SIG-M5 treated with dmso at 0.1 percent for 504 hours (cell line): ENCODE data around the gene ASB2.

ENCODE experiments used
- DNase-seq: peaks from one replicate; lab custom pipeline; 2025; ENCODE audit not compliant: unreplicated experiment; lab: John Stamatoyannopoulos, UW

The ASB2 gene

GRCh38 chr14:93962701-93963601 is 13.4 kb downstream of the ASB2 start:
- peak; percentile 76 for DNase-seq

GRCh38 chr14:93961620-93962019 is 14.8 kb downstream of the ASB2 start:
- no peak for DNase-seq

GRCh38 chr14:93960774-93961438 is 15.5 kb downstream of the ASB2 start:
- no peak for DNase-seq

- DNase-seq = no peak
Measured at GRCh38 chr14:93960108-93960475, 16.3 kb downstream of the ASB2 start.

GRCh38 chr14:93959239-93960107 is 16.9 kb downstream of the ASB2 start:
- DNase-seq = peak; percentile 75

GRCh38 chr14:93958567-93959238 is 17.7 kb downstream of the ASB2 start:
- no peak for DNase-seq

GRCh38 chr14:93957751-93958566 is 18.4 kb downstream of the ASB2 start:
- no peak for DNase-seq

GRCh38 chr14:93957333-93957710 is 19.0 kb downstream of the ASB2 start:
- DNase-seq = no peak

GRCh38 chr14:93956514-93957332 is 19.6 kb downstream of the ASB2 start:
- no peak for DNase-seq

GRCh38 chr14:93955850-93956481 is 20.4 kb downstream of the ASB2 start:
- DNase-seq = peak; percentile 49

GRCh38 chr14:93954900-93955849 is 21.2 kb downstream of the ASB2 start:
- peak; percentile 93 for DNase-seq

GRCh38 chr14:93954516-93954830 is 21.9 kb downstream of the ASB2 start:
- no peak for DNase-seq

- peak; percentile 21 for DNase-seq
Measured at GRCh38 chr14:93953739-93954515, 22.4 kb downstream of the ASB2 start.

GRCh38 chr14:93953263-93953662 is 23.1 kb downstream of the ASB2 start:
- no peak for DNase-seq

GRCh38 chr14:93952829-93953228 is 23.5 kb downstream of the ASB2 start:
- no peak for DNase-seq

- no peak for DNase-seq
Measured at GRCh38 chr14:93951635-93952540, 24.5 kb downstream of the ASB2 start.
